OCI-LY7 (cell line): ENCODE measurements around the gene CDCA7L.

Source experiments
- CTCF ChIP-seq: fragments of 200-600 bp; sonication (generic); conservative IDR thresholded peaks from 2 replicates; pipeline ENCODE4 v1.5.1; 2014; ENCODE audit warnings: mild to moderate bottlenecking, antibody characterized with exemption, low read length, moderate library complexity, mixed read lengths
- EZH2phosphoT487 ChIP-seq: fragments of 200-600 bp; sonication (generic); IDR thresholded peaks from 2 replicates; pipeline ENCODE4 v1.6.1; 2018; ENCODE audit warnings: low read depth, borderline replicate concordance, mild to moderate bottlenecking, mixed run types, antibody characterized with exemption, low read length, moderate library complexity, mixed read lengths

GRCh38 chr7:21980926-21981500, 35.3 kb upstream of the CDCA7L start:
- TF ChIP-seq CTCF (no peak), EZH2phosphoT487 (no peak)
